Tibial nerve (tissue), 4 donors: ENCODE results near the gene JAK1. TPM values are rescaled to one million over a fixed set of nuclear protein-coding genes. Genes with fewer than 3 reads are reported as not detected.
A peak's percentile ranks its signal among the peaks of the same experiment; 100 is the strongest.
"Not testable (repeated sequence)": the region's sequence is repeated elsewhere in the genome, so short reads cannot be mapped to it uniquely, and the experiment has no call there.

Source experiments
- DNase-seq, 2 donors: peaks; one replicate each; pipeline ENCODE4 v3.0.0-alpha.2; 2019; ENCODE audit warnings: low spot score in 2 of 2
- H3K27ac ChIP-seq, 4 donors: fragments of 200-600 bp; sonication (generic) in 3 of 4; one replicate each; pipeline ENCODE4 v1.5.1; 2017 to 2019; ENCODE audit warnings: mild to moderate bottlenecking in 1 of 4
- H3K27me3 ChIP-seq, 2 donors: fragments of 200-600 bp; sonication (generic) in 1 of 2; one replicate each; pipeline versions ENCODE4 v1.5.1 to v1.6.0; 2017 to 2019
- H3K36me3 ChIP-seq, 3 donors: fragments of 200-600 bp; sonication (generic); one replicate each; pipeline ENCODE4 v1.5.1; 2018 to 2019
- H3K4me1 ChIP-seq, 4 donors: fragments of 200-600 bp; sonication (generic) in 3 of 4; one replicate each; pipeline ENCODE4 v1.5.1; 2017 to 2019
- H3K4me3 ChIP-seq, 4 donors: fragments of 200-600 bp; sonication (generic) in 3 of 4; one replicate each; pipeline ENCODE4 v1.5.1; 2017 to 2019; ENCODE audit warnings: mild to moderate bottlenecking in 1 of 4, moderate library complexity in 1 of 4
- H3K9me3 ChIP-seq, 4 donors: fragments of 200-600 bp; sonication (generic) in 3 of 4; one replicate each; pipeline ENCODE4 v1.5.1; 2017 to 2019
- EP300 ChIP-seq, 2 donors: sonication (generic); formaldehyde crosslinking; IDR thresholded peaks; one replicate each; pipeline ENCODE4 v1.6.1; 2017; ENCODE audit warnings: antibody characterized with exemption in 2 of 2, mild to moderate bottlenecking in 1 of 2
- POLR2A ChIP-seq, 2 donors: fragments of 450-650 bp; IDR thresholded peaks; one replicate each; pipeline ENCODE4 v1.6.1; 2017; ENCODE audit warnings: antibody characterized with exemption in 2 of 2, mild to moderate bottlenecking in 2 of 2, moderate library complexity in 2 of 2
- WGBS, 2 donors: methylation state at CpG; one replicate each; pipeline ENCODE4 v1.1.5; 2018; 5-methylcytosine and 5-hydroxymethylcytosine counted together
- total RNA-seq, 4 donors: library from RNA; depleted of rRNA; stranded (reverse); fragments of >200 nt; gene quantifications; one replicate each; pipeline ENCODE4 v1.1.0, GENCODE V29; 2016
- TF ChIP-seq, protein P1 (sequence below), 5 experiments: fragments of 200-600 bp in 3 of 5; fragments of 450-650 bp in 2 of 5; sonication (generic) in 3 of 5; IDR thresholded peaks; one replicate each; pipeline ENCODE4 v1.5.1; 2016 to 2019; ENCODE audit warnings: antibody characterized with exemption in 5 of 5, mild to moderate bottlenecking in 3 of 5, moderate library complexity in 2 of 5

Gene JAK1
- total RNA-seq, 4 donors from 2014 or later: 114 to 222 (median 138) TPM

DNA sequence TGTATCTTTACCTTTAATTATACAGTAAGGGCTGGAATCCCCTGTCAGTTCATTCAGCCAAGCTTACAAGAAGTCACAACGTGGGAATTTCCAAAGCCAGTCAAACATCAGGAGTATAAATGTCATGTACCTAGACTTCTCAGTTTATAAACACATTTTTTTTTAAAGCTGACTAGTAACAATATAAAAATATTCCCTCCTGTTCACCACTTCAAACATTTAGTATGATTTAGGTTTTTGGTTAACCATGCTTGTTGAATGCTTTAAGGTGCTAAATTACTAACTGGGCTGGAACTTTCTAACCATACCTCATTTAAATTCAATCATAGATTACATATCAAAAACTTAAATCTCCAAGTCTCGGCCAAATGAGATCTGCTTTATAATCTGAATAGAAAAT is 44.0 kb downstream of the JAK1 start:
- no peak for DNase-seq
- H3K27ac ChIP-seq: no peak overlapping the region
- H3K4me3 ChIP-seq: no peak overlapping the region
- H3K36me3 ChIP-seq: no peaks in the 10 kb centered on the region
- peaks cover 0 to 54% (median 30%) of the 10 kb centered on the region in 4 donors for H3K4me1 ChIP-seq
- no peaks in the 10 kb centered on the region for H3K9me3 ChIP-seq
- no peaks in the 10 kb centered on the region for H3K27me3 ChIP-seq
- 58 to 65% methylated on average over 2 of the region's 2 CpGs for WGBS, 2 donors
- no peak for TF ChIP-seq EP300 (IDR thresholded peaks at IDR 0.05)
- TF ChIP-seq, protein P1, sequence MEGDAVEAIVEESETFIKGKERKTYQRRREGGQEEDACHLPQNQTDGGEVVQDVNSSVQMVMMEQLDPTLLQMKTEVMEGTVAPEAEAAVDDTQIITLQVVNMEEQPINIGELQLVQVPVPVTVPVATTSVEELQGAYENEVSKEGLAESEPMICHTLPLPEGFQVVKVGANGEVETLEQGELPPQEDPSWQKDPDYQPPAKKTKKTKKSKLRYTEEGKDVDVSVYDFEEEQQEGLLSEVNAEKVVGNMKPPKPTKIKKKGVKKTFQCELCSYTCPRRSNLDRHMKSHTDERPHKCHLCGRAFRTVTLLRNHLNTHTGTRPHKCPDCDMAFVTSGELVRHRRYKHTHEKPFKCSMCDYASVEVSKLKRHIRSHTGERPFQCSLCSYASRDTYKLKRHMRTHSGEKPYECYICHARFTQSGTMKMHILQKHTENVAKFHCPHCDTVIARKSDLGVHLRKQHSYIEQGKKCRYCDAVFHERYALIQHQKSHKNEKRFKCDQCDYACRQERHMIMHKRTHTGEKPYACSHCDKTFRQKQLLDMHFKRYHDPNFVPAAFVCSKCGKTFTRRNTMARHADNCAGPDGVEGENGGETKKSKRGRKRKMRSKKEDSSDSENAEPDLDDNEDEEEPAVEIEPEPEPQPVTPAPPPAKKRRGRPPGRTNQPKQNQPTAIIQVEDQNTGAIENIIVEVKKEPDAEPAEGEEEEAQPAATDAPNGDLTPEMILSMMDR (IDR thresholded peaks at IDR 0.05): no peak
- no peak for TF ChIP-seq POLR2A (IDR thresholded peaks at IDR 0.05)

DNA sequence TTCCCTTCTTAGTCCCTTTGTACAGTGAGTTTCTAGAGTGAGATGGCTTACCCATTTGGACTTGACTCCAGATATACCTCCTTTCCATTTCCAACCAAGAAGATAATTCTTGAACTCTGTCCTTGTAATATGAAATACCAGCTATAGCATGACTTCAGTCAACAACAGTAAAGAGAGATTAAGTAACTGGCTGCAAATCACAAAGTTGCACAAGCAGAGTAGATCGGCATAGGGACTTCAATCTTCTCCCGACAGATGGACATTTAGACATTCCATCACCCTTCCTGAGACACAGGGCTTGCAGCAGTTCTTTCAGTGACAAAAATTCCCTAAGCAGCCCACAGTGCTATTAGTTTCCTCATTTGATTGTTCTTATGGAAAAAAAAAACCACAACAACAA is 44.6 kb downstream of the JAK1 start:
- Histone ChIP-seq H3K4me3 (no peak overlapping the region), H3K27ac (no peak overlapping the region), H3K4me1 (peaks cover 0 to 60% (median 34%) of the 10 kb centered on the region in 4 donors), H3K36me3 (no peaks in the 10 kb centered on the region), H3K9me3 (no peaks in the 10 kb centered on the region), H3K27me3 (no peaks in the 10 kb centered on the region)
- TF ChIP-seq POLR2A (IDR thresholded peaks at IDR 0.05): no peak
- WGBS, 2 donors: 59 to 62% methylated on average over 2 of the region's 2 CpGs
- no peak for DNase-seq

DNA sequence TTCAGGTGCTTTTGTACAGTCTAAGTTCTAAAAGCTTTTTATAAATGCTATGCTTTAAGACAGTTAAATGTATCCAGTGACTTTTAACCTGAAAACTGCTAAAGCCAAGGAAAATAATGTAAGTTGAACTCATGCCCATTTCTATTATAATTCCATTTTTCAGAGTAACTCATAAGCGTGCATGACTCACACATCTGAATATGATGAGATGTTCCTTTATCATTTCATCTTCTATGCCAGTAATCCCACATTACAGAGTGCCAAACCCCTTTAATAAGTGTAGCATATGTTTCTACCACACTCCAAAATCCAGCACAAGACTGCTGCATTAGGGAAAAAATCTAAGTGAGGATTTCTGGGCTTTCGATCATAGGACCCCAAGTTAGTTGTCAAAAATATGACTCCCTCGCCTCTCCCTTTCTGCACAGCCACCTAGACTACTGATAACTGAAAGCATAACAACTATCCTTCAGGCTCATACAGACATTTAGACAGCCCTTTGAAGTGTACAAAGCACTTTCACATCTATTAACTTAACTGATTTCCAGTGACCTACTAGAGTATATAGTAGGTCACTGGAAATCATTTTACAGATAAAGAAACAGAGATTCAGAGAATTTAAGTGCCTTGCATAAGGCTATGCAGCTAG is 45.3 kb downstream of the JAK1 start:
- H3K4me3 ChIP-seq: no peak overlapping the region
- 62 to 68% methylated on average over 3 of the region's 3 CpGs for WGBS, 2 donors
- no peak for DNase-seq
- no peaks in the 10 kb centered on the region for H3K9me3 ChIP-seq
- no peaks in the 10 kb centered on the region for H3K27me3 ChIP-seq
- peaks cover 0 to 67% (median 39%) of the 10 kb centered on the region in 4 donors for H3K4me1 ChIP-seq
- H3K36me3 ChIP-seq: no peaks in the 10 kb centered on the region
- H3K27ac ChIP-seq: no peak overlapping the region
- TF ChIP-seq, protein P1 (IDR thresholded peaks at IDR 0.05): no peak
- TF ChIP-seq POLR2A (IDR thresholded peaks at IDR 0.05): no peak
- no peak for TF ChIP-seq EP300 (IDR thresholded peaks at IDR 0.05)

DNA sequence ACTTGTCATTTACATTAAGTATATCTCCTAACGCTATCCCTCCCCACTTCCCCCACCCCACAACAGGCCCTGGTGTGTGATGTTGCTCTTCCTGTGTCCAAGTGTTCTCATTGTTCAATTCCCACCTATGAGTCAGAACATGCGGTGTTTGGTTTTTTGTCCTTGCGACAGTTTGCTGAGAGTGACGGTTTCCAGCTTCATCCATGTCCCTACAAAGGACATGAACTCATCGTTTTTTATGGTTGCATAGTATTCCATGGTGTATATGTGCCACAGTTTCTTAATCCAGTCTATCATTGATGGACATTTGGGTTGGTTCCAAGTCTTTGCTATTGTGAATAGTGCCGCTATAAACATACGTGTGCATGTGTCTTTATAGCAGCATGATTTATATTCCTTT is 47.2 kb downstream of the JAK1 start:
- H3K4me1 ChIP-seq: peaks cover 0 to 72% (median 42%) of the 10 kb centered on the region in 4 donors
- H3K27ac ChIP-seq, DNase-seq, H3K27me3 ChIP-seq, H3K36me3 ChIP-seq, H3K9me3 ChIP-seq, H3K4me3 ChIP-seq: not testable (repeated sequence)
- 94% methylated on average over 7 of the region's 7 CpGs for WGBS, 2 donors

DNA sequence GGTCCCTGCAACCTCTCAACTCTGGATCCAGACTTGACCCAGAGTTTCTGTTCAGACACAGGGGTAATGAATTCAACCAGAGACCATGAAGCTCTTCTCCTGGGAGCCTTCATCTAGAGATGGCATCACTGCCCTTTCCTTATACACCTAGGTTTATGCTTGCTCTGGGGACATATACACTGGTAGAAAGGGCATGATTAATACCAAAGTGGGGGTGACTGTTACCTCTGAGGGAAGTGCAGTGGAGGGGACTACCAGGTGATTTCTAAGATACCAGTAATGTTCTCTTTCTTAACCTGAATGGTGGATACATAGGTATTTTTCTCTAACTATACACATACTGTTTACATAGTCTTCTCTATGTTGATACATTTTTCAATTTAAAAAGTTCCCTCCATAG is 48.4 kb downstream of the JAK1 start:
- H3K36me3 ChIP-seq: no peaks in the 10 kb centered on the region

DNA sequence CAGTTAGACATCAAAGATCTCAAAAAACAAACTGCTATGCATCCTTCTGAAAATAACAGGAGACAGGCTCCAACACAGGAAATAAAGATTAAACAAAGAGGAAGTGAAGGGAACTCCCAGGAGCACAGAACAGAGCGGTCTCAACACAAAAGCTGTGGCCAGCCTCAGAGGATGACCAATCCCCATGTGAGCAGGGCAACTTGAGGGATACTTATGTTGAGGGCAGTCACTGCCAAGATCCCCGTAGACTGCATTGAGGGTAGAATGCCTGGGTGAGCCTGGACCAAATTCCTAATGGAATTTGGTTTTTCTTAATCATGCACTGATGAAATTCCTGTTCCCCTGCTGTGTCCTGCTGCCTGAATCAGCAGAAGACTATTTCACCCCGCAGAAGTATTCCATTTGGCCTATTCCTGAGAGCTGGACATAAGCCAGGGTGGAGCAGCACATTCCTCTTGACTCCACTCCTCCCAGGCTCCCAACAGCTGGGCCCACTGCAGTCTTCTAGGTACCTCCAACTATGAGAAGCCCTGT is 49.0 kb downstream of the JAK1 start:
- Histone ChIP-seq H3K4me1 (peaks cover 0 to 77% (median 36%) of the 10 kb centered on the region in 4 donors), H3K4me3 (no peak overlapping the region), H3K27ac (peak overlapping the region in 2 of 4 donors; percentile 41 to 60), H3K27me3 (no peaks in the 10 kb centered on the region), H3K36me3 (no peaks in the 10 kb centered on the region), H3K9me3 (no peaks in the 10 kb centered on the region)
- DNase-seq: peak; percentile 28 to 72
- WGBS, 2 donors: 35 to 40% methylated on average over 3 of the region's 3 CpGs
- no peak for TF ChIP-seq POLR2A (IDR thresholded peaks at IDR 0.05)
- TF ChIP-seq, protein P1 (IDR thresholded peaks at IDR 0.05): no peak
- TF ChIP-seq EP300 (IDR thresholded peaks at IDR 0.05): peak in 1 of 2 donors; percentile 57

More for the DNA sequence above, 48.4 kb downstream of the JAK1 start:
- Histone ChIP-seq H3K9me3 (no peaks in the 10 kb centered on the region), H3K4me3 (no peak overlapping the region), H3K27ac (peak overlapping the region in 2 of 4 donors; percentile 41 to 60), H3K4me1 (peaks cover 0 to 77% (median 37%) of the 10 kb centered on the region in 4 donors), H3K27me3 (no peaks in the 10 kb centered on the region)
- TF ChIP-seq POLR2A (IDR thresholded peaks at IDR 0.05): no peak
- TF ChIP-seq EP300 (IDR thresholded peaks at IDR 0.05): no peak
- TF ChIP-seq, protein P1 (IDR thresholded peaks at IDR 0.05): no peak
- no peak for DNase-seq
